ENCODE data around the gene PPP6R3. TPM values are rescaled to one million over a fixed set of nuclear protein-coding genes. Genes with fewer than 3 reads are reported as not detected.

Gene PPP6R3
- total and polyA plus RNA-seq, 10 of the 15 experiments (the other 5 are each of a cell fraction or from before 2014, with no cell fraction given), result 12.4 to 123 (median 74.1) TPM

GRCh38 chr11:68560216-68560615 is 99.7 kb downstream of the PPP6R3 start:
- no peak for FAIRE-seq
- POLR2A ChIA-PET, result interaction anchor here (0.6 kb wide), 1 partner anchor 98 kb away, joined by 3 read pairs; no protein-coding TSS in a partner anchor
- peaks cover 4 to 21% of the 10 kb centered on the region in 2 experiments for H3K36me3 ChIP-seq (ENCODE audit: control insufficient read depth in 2 of 2, insufficient read depth in 2 of 2, low read length in 1 of 2)
- no peak for ATAC-seq
- no peaks in the 10 kb centered on the region for H3K4me1 ChIP-seq (ENCODE audit: control insufficient read depth, insufficient read depth, low read length)
- SMC1A ChIA-PET (ENCODE audit: uncharacterized antibody, unreplicated experiment), result no interaction called here
- no peak overlapping the region for H3K4me2 ChIP-seq (ENCODE audit: control insufficient read depth, insufficient read depth)
- TF ChIP-seq REST (IDR thresholded peaks at IDR 0.05; ENCODE audit: low read depth, low read length) (no peak), ZZZ3 (IDR thresholded peaks at IDR 0.05; ENCODE audit: control insufficient read depth, insufficient read length, low read depth) (no peak), ZBED1 (IDR thresholded peaks at IDR 0.05; ENCODE audit: borderline replicate concordance) (no peak), TARDBP (IDR thresholded peaks at IDR 0.05; ENCODE audit: borderline replicate concordance) (no peak), CUX1 (IDR thresholded peaks at IDR 0.05; ENCODE audit: insufficient replicate concordance, low read depth, low read length) (no peak), MAX (IDR thresholded peaks at IDR 0.05; ENCODE audit: low read depth, low read length) (no peak), SMAD5 (IDR thresholded peaks at IDR 0.05; ENCODE audit: low read depth) (no peak)
- intact Hi-C loops (cut with micrococcal nuclease; ENCODE audit: unreplicated experiment) (no loop called here), in situ Hi-C loops (cut with MboI) (no loop called here)
- H3K9me3 ChIP-seq (replicated peaks; ENCODE audit: control insufficient read depth, insufficient read depth, low read length), result no peaks in the 10 kb centered on the region
- H3K27me3 ChIP-seq (replicated peaks in 1 of 2; ENCODE audit: control insufficient read depth in 2 of 2, insufficient read depth in 2 of 2, low read length in 1 of 2), result no peaks in the 10 kb centered on the region
- H3K27ac ChIP-seq (ENCODE audit: control insufficient read depth, insufficient read depth), result no peak overlapping the region
- CTCF ChIA-PET, result no interaction called here
- RAD21 ChIA-PET (ENCODE audit: unreplicated experiment), result no interaction called here
- H3K79me2 ChIP-seq (ENCODE audit: control insufficient read depth, insufficient read depth, low read length), result no peaks in the 10 kb centered on the region; the same call in 1 of the 2 replicates
- no peak overlapping the region for H3K9ac ChIP-seq (ENCODE audit: control insufficient read depth, insufficient read depth, low read length)
- DNase-seq (ENCODE audit: low read depth, low spot score), result no peak
- no peak overlapping the region for H2AFZ ChIP-seq (ENCODE audit: control insufficient read depth, low read depth, low read length)
- 100% methylated on average over 1 of the region's 1 CpG for WGBS (ENCODE audit: insufficient coverage, insufficient replicate concordance, low lambda C conversion rate, missing lambda C conversion rate)
- H3K4me3 ChIP-seq, result no peak overlapping the region
- no peaks in the 10 kb centered on the region for H4K20me1 ChIP-seq (ENCODE audit: control insufficient read depth, insufficient read depth)
- BruUV-seq (replicated peaks), result no TSS peak
